Stimulated activated CD4-positive, alpha-beta T cell treated with anti-CD3 and anti-CD28 coated beads, Interleukin-12 subunit alpha, Interleukin-12 subunit beta, amount 100 ng/mL, for 4 hours (primary cell): Measurements from ENCODE around the gene PTPRN2.
"Not testable (repeated sequence)": the region's sequence is repeated elsewhere in the genome, so short reads cannot be mapped to it uniquely, and the experiment has no call there.

Experiments
- DNase-seq: peaks from one replicate; pipeline ENCODE4 v3.0.0-alpha.2; 2020

Gene PTPRN2

GRCh38 chr7:157501581-157501980 lies 1086.0 kb downstream of the PTPRN2 start:
- DNase-seq: no peak

GRCh38 chr7:157500989-157501540 lies 1086.6 kb downstream of the PTPRN2 start:
- not testable (repeated sequence) for DNase-seq

- DNase-seq: no peak
Observed at GRCh38 chr7:157500171-157500960, 1087.3 kb downstream of the PTPRN2 start.

GRCh38 chr7:157499835-157500153 lies 1087.8 kb downstream of the PTPRN2 start:
- DNase-seq: no peak

GRCh38 chr7:157499121-157499834 lies 1088.3 kb downstream of the PTPRN2 start:
- DNase-seq: no peak

GRCh38 chr7:157498657-157499056 lies 1089.0 kb downstream of the PTPRN2 start:
- no peak for DNase-seq

GRCh38 chr7:157497744-157498651 lies 1089.6 kb downstream of the PTPRN2 start:
- DNase-seq: no peak

- no peak for DNase-seq
Observed at GRCh38 chr7:157497367-157497743, 1090.3 kb downstream of the PTPRN2 start.

- no peak for DNase-seq
Observed at GRCh38 chr7:157496416-157497275, 1091.0 kb downstream of the PTPRN2 start.

GRCh38 chr7:157495594-157495993 lies 1092.0 kb downstream of the PTPRN2 start:
- DNase-seq: no peak

GRCh38 chr7:157495177-157495553 lies 1092.5 kb downstream of the PTPRN2 start:
- DNase-seq: no peak

- DNase-seq: no peak
Observed at GRCh38 chr7:157494506-157495176, 1093.0 kb downstream of the PTPRN2 start.

GRCh38 chr7:157493776-157494175 lies 1093.8 kb downstream of the PTPRN2 start:
- no peak for DNase-seq

- no peak for DNase-seq
Observed at GRCh38 chr7:157493017-157493416, 1094.6 kb downstream of the PTPRN2 start.

GRCh38 chr7:157490465-157490912 lies 1097.1 kb downstream of the PTPRN2 start:
- DNase-seq: no peak

GRCh38 chr7:157489870-157490269 lies 1097.8 kb downstream of the PTPRN2 start:
- DNase-seq: not testable (repeated sequence)
